Activated naive CD4-positive, alpha-beta T cell treated with anti-CD3 and anti-CD28 coated beads for 36 hours (primary cell): ENCODE results near the gene TENT5C. TPM values are rescaled to one million over a fixed set of nuclear protein-coding genes. Genes with fewer than 3 reads are reported as not detected.

Experiments used
- CTCF ChIA-PET: fragments of 350-600 bp; sonication (Branson Sonifier 250); formaldehyde crosslinking; loops from one replicate; lab custom pipeline; 2021; ENCODE audit warnings: antibody characterized with exemption; lab: Charles Lee
- DNase-seq: peaks from one replicate; pipeline ENCODE4 v3.0.0-alpha.2; 2020
- H3K27ac Mint-ChIP-seq: one replicate; pipeline ENCODE4 v1.8.0; 2021; ENCODE audit warnings: mild to moderate bottlenecking, mixed read lengths
- H3K27me3 Mint-ChIP-seq: one replicate; pipeline ENCODE4 v1.8.0; 2021; ENCODE audit warnings: low read depth, mixed read lengths
- H3K36me3 Mint-ChIP-seq: one replicate; pipeline ENCODE4 v1.8.0; 2021; ENCODE audit warnings: low read depth, mixed read lengths
- H3K4me1 Mint-ChIP-seq: one replicate; pipeline ENCODE4 v1.8.0; 2021; ENCODE audit warnings: low read depth, mixed read lengths
- H3K4me3 Mint-ChIP-seq: one replicate; pipeline ENCODE4 v1.8.0; 2021; ENCODE audit warnings: mild to moderate bottlenecking, moderate library complexity, mixed read lengths
- H3K9me3 Mint-ChIP-seq: one replicate; pipeline ENCODE4 v1.8.0; 2021; ENCODE audit warnings: mixed read lengths
- intact Hi-C: fragments of 100-400 bp; cut with micrococcal nuclease; formaldehyde crosslinking; loops from one replicate; pipeline ENCODE4 v1.15.1; 2023
- total RNA-seq, 2 experiments: library from RNA; stranded (reverse); gene quantifications; one replicate each; pipeline ENCODE4 v1.2.3, GENCODE V29; 2021

The TENT5C gene
- total RNA-seq, 2 experiments from 2014 or later: 10.7 to 11.2 TPM

- no peak for DNase-seq
- Mint-ChIP-seq H3K27ac (no peak overlapping the region), H3K27me3 (no peaks in the 10 kb centered on the region), H3K4me3 (no peak overlapping the region), H3K9me3 (no peaks in the 10 kb centered on the region), H3K36me3 (no peaks in the 10 kb centered on the region), H3K4me1 (peaks cover 12% of the 10 kb centered on the region)
- CTCF ChIA-PET: no interaction called here
- intact Hi-C loops: no loop called here
Measured at GRCh38 chr1:117575586-117576225, 30.1 kb upstream of the TENT5C start.

- Mint-ChIP-seq H3K9me3 (no peaks in the 10 kb centered on the region), H3K4me3 (no peak overlapping the region), H3K36me3 (no peaks in the 10 kb centered on the region), H3K27me3 (no peaks in the 10 kb centered on the region), H3K27ac (no peak overlapping the region), H3K4me1 (peaks cover 12% of the 10 kb centered on the region)
- CTCF ChIA-PET: no interaction called here
- no peak for DNase-seq
- intact Hi-C loops: no loop called here
Measured at GRCh38 chr1:117576236-117576635, 29.6 kb upstream of the TENT5C start.

GRCh38 chr1:117577191-117577885 is 28.5 kb upstream of the TENT5C start:
- DNase-seq: no peak
- Mint-ChIP-seq H3K4me3 (no peak overlapping the region), H3K4me1 (peaks cover 10% of the 10 kb centered on the region), H3K36me3 (no peaks in the 10 kb centered on the region), H3K27me3 (no peaks in the 10 kb centered on the region), H3K9me3 (no peaks in the 10 kb centered on the region), H3K27ac (no peak overlapping the region)
- intact Hi-C loops: no loop called here
- CTCF ChIA-PET: interaction anchor here (1.0 kb wide), 1 partner anchor 177 kb away, joined by 3 read pairs; no protein-coding TSS in a partner anchor

- Mint-ChIP-seq H3K36me3 (no peaks in the 10 kb centered on the region), H3K9me3 (no peaks in the 10 kb centered on the region), H3K27ac (no peak overlapping the region), H3K4me1 (peaks cover 1% of the 10 kb centered on the region), H3K4me3 (no peak overlapping the region), H3K27me3 (no peaks in the 10 kb centered on the region)
- CTCF ChIA-PET: interaction anchor here (1.0 kb wide), 1 partner anchor 176 kb away, joined by 3 read pairs; no protein-coding TSS in a partner anchor
- intact Hi-C loops: no loop called here
- no peak for DNase-seq
Measured at GRCh38 chr1:117578466-117578865, 27.4 kb upstream of the TENT5C start.

GRCh38 chr1:117579221-117579906 is 26.5 kb upstream of the TENT5C start:
- intact Hi-C loops: no loop called here

GRCh38 chr1:117580436-117580835 is 25.4 kb upstream of the TENT5C start:
- H3K4me3 Mint-ChIP-seq: no peak overlapping the region
- no peaks in the 10 kb centered on the region for H3K4me1 Mint-ChIP-seq
- H3K9me3 Mint-ChIP-seq: no peaks in the 10 kb centered on the region
- CTCF ChIA-PET: interaction anchor here (0.9 to 1.0 kb wide), 2 partner anchors 37 to 174 kb away, joined by 3 to 4 read pairs; no protein-coding TSS in a partner anchor
- no peak for DNase-seq
- no peak overlapping the region for H3K27ac Mint-ChIP-seq
- intact Hi-C loops: no loop called here
- no peaks in the 10 kb centered on the region for H3K27me3 Mint-ChIP-seq
- no peaks in the 10 kb centered on the region for H3K36me3 Mint-ChIP-seq

More at GRCh38 chr1:117579221-117579906, 26.5 kb upstream of the TENT5C start:
- H3K27ac Mint-ChIP-seq: no peak overlapping the region
- H3K4me3 Mint-ChIP-seq: no peak overlapping the region
- no peak for DNase-seq
- no peaks in the 10 kb centered on the region for H3K4me1 Mint-ChIP-seq
- CTCF ChIA-PET: no interaction called here
- H3K27me3 Mint-ChIP-seq: no peaks in the 10 kb centered on the region
- H3K36me3 Mint-ChIP-seq: no peaks in the 10 kb centered on the region
- H3K9me3 Mint-ChIP-seq: no peaks in the 10 kb centered on the region

- CTCF ChIA-PET: interaction anchor here (0.9 to 1.0 kb wide), 2 partner anchors 37 to 174 kb away, joined by 3 to 4 read pairs; no protein-coding TSS in a partner anchor
- no peak for DNase-seq
Measured at GRCh38 chr1:117580882-117581281, 25.0 kb upstream of the TENT5C start.

GRCh38 chr1:117581391-117581943 is 24.4 kb upstream of the TENT5C start:
- no peak for DNase-seq
- intact Hi-C loops: no loop called here

More at GRCh38 chr1:117580882-117581281, 25.0 kb upstream of the TENT5C start:
- intact Hi-C loops: no loop called here
- H3K36me3 Mint-ChIP-seq: no peaks in the 10 kb centered on the region
- H3K27me3 Mint-ChIP-seq: no peaks in the 10 kb centered on the region
- no peak overlapping the region for H3K4me3 Mint-ChIP-seq
- H3K9me3 Mint-ChIP-seq: no peaks in the 10 kb centered on the region
- H3K27ac Mint-ChIP-seq: no peak overlapping the region
- no peaks in the 10 kb centered on the region for H3K4me1 Mint-ChIP-seq

GRCh38 chr1:117582451-117582850 is 23.4 kb upstream of the TENT5C start:
- no peaks in the 10 kb centered on the region for H3K36me3 Mint-ChIP-seq

More at GRCh38 chr1:117581391-117581943, 24.4 kb upstream of the TENT5C start:
- Mint-ChIP-seq H3K27ac (no peak overlapping the region), H3K36me3 (no peaks in the 10 kb centered on the region), H3K4me3 (no peak overlapping the region), H3K9me3 (no peaks in the 10 kb centered on the region), H3K4me1 (no peaks in the 10 kb centered on the region), H3K27me3 (no peaks in the 10 kb centered on the region)
- CTCF ChIA-PET: interaction anchor here (0.7 to 1.1 kb wide), 4 partner anchors 17 to 173 kb away, joined by 3 to 4 read pairs (median 3); no protein-coding TSS in a partner anchor

GRCh38 chr1:117583247-117583646 is 22.6 kb upstream of the TENT5C start:
- H3K27me3 Mint-ChIP-seq: no peaks in the 10 kb centered on the region
- DNase-seq: no peak
- CTCF ChIA-PET: no interaction called here
- no peak overlapping the region for H3K27ac Mint-ChIP-seq
- H3K9me3 Mint-ChIP-seq: no peaks in the 10 kb centered on the region
- H3K4me3 Mint-ChIP-seq: no peak overlapping the region
- no peaks in the 10 kb centered on the region for H3K36me3 Mint-ChIP-seq
- intact Hi-C loops: no loop called here
- H3K4me1 Mint-ChIP-seq: no peaks in the 10 kb centered on the region

More at GRCh38 chr1:117582451-117582850, 23.4 kb upstream of the TENT5C start:
- Mint-ChIP-seq H3K27ac (no peak overlapping the region), H3K9me3 (no peaks in the 10 kb centered on the region), H3K27me3 (no peaks in the 10 kb centered on the region), H3K4me3 (no peak overlapping the region), H3K4me1 (no peaks in the 10 kb centered on the region)
- intact Hi-C loops: no loop called here
- CTCF ChIA-PET: interaction anchor here (0.7 to 1.1 kb wide), 2 partner anchors 18 to 94 kb away, joined by 3 read pairs; no protein-coding TSS in a partner anchor
- no peak for DNase-seq

- Mint-ChIP-seq H3K4me3 (no peak overlapping the region), H3K9me3 (no peaks in the 10 kb centered on the region), H3K27ac (no peak overlapping the region), H3K4me1 (no peaks in the 10 kb centered on the region), H3K36me3 (no peaks in the 10 kb centered on the region), H3K27me3 (peaks cover 2% of the 10 kb centered on the region)
- CTCF ChIA-PET: no interaction called here
- no peak for DNase-seq
- intact Hi-C loops: no loop called here
Measured at GRCh38 chr1:117584181-117584580, 21.7 kb upstream of the TENT5C start.

- no peak overlapping the region for H3K4me3 Mint-ChIP-seq
- CTCF ChIA-PET: no interaction called here
- intact Hi-C loops: no loop called here
Measured at GRCh38 chr1:117585086-117585485, 20.8 kb upstream of the TENT5C start.

More at GRCh38 chr1:117585086-117585485, 20.8 kb upstream of the TENT5C start:
- DNase-seq: no peak
- Mint-ChIP-seq H3K4me1 (no peaks in the 10 kb centered on the region), H3K27ac (no peak overlapping the region), H3K27me3 (peaks cover 2% of the 10 kb centered on the region), H3K36me3 (no peaks in the 10 kb centered on the region), H3K9me3 (no peaks in the 10 kb centered on the region)
